HG02885 (cell line): ENCODE results near the gene PCOLCE2.

Experiments used
- ATAC-seq: cut with Tn5 transposase; IDR thresholded peaks from one replicate; pipeline ENCODE4 v1.9.1; 2021; ENCODE audit warnings: mild to moderate bottlenecking; ENCODE audit not compliant: unreplicated experiment, poor library complexity

The PCOLCE2 gene

DNA sequence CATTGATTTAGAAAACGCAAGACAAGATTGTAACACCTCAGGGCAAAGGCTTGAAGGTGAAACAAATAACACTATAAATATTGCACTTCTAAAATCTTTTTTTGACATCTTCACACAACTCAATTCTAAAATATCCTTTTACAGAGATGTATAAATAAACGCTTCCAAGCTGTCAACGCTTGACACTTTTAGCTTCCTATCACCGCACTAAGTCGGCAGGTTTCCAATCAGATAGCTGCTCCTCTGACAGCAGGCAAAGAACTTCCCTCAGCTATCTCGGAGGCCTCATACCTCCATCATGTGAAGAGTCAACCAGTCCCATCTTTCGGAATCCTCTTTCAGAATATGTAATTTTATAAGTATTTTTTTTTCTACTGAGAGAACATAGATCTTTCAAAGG lies 71.0 kb downstream of the PCOLCE2 start:
- no peak for ATAC-seq

DNA sequence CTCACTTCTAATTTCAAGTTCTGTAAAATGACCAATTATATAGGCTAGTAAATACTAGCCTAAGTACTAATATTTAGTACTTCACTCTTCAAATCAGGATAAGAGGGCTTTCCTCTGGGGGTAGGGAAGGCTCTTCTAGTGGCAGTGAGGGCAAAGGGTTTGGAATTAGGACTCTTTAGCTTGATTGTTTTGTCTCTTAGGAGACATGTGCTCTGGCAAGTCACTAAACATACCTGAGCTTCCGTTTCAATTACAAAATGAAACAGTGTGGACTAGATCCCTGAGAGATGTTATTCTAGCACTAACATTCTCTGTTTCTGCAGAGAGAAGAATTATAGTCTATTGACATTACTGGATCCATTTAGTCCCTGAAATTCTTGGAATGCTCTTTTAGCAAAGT lies 71.5 kb downstream of the PCOLCE2 start:
- ATAC-seq: no peak

DNA sequence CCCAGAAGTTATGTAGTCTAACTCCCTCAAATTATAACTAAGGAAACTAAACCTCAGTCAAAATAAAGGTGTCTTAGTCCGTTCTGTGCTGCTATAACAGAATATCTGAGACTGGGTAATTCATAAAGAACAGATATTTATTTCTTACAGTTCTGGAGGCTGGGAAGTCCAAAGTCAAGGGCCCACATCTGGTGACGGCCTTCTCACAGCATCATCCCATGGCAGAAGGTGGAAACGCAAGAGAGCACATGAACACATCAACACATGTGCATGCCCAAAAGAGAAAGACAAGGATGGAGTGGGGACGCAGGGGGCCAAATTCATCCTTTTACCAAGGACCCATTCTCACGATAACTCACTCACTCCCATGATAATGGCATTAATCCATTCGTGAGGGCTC lies 73.1 kb downstream of the PCOLCE2 start:
- ATAC-seq: no peak

- ATAC-seq: no peak
Measured at GRCh38 chr3:142809259-142809658, 79.6 kb downstream of the PCOLCE2 start.

DNA sequence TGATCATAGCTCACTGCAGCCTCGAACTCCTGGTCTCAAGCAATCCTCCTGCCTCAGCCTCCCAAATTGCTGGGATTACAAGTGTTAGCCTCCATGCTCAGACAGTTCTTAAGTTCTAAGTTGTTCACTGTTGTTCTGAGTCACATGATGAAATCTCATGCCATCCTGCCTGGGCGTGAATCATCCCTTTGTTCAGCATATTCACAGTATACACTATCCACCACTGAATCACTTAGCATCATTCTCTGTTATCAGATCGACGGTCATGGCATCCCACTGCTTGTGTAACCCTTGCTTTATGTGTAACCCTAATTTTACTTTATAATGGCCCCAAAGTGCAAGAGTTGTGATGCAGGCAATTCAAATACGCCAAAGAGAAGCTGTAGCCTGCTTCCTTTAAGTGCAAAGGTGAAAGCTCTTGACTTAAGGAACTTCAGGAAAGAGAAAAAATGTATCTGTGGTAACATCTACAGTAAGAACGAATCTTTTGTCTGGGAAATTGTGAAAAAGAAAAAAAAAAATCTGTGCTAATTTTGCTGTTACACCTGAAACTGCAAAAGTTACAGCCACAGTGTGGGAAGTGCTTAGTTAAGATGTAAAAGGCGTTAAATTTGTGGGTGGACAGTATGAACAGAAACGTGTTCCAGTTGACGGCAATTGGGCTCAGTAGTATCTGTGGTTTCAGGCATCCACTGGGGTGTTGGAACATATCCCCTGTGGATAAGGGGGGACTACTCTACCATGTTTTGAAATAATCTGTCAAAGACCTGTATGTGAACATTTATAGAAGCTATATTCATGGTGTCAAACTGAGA lies 80.6 kb downstream of the PCOLCE2 start:
- ATAC-seq: no peak

- no peak for ATAC-seq
Measured at GRCh38 chr3:142802891-142803290, 86.0 kb downstream of the PCOLCE2 start.

DNA sequence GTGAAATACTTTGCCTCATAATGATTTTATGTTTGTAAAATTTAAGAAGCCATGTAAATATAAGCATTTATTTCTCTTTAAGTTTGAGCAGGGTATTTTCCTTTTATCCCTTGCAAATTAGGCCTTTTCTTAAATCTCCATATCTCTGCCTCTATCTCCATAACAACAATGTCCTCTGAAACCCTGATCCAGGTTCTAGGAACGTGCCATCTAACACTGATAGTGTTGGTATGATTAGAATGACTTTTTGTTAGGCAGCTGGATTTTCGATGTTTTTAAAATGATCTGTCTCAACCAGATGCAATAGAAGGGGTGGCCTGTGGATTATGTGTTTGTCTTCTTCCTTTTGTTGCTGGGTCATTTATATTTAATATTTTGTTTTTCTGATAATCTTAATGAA lies 87.1 kb downstream of the PCOLCE2 start:
- no peak for ATAC-seq

DNA sequence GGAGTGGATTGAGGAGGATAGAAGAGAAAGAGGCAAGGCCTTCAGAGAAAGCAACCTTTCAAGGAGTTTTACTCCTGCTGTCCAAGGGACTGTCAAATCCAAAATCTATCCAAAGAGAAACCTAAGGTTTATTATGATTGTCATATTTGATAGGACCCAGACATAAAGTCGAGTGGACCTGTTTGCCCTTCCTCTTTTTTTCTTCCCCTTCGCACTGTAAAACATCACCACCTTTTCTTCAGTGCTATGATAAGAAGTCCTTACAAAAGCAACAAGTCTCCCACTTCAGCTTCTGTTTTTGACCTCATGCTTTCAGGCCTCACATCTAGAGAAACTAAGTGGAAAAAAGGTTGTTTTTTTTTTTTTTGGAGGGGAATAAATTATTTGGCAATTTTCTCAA lies 92.1 kb downstream of the PCOLCE2 start:
- ATAC-seq: no peak

GRCh38 chr3:142795332-142795731 lies 93.6 kb downstream of the PCOLCE2 start:
- ATAC-seq: no peak

GRCh38 chr3:142794508-142794907 lies 94.4 kb downstream of the PCOLCE2 start:
- ATAC-seq: no peak

GRCh38 chr3:142787719-142788118 lies 101.2 kb downstream of the PCOLCE2 start:
- no peak for ATAC-seq

DNA sequence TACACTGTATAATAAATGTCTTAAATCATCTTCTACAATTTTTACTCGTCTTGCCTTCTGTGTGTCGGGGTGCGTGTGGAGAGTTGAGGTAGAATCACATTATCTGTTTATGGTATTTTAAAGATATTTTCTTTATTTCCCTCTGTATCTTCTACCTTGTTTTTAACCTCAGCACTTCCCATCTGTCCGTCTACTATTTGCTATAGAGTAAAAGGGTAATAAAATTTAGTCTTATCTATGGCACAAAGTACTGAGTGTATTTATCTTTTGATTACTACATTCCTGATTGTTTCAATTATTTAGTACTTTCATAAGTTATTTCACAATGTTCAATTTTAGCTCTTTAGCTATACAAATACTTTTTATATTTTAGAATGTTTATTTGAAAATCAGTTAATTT lies 102.9 kb downstream of the PCOLCE2 start:
- ATAC-seq: no peak

GRCh38 chr3:142784228-142784627 lies 104.7 kb downstream of the PCOLCE2 start:
- ATAC-seq: no peak

- ATAC-seq: no peak
Measured at GRCh38 chr3:142782616-142783015, 106.3 kb downstream of the PCOLCE2 start.

- ATAC-seq: no peak
Measured at GRCh38 chr3:142779591-142779990, 109.3 kb downstream of the PCOLCE2 start.

DNA sequence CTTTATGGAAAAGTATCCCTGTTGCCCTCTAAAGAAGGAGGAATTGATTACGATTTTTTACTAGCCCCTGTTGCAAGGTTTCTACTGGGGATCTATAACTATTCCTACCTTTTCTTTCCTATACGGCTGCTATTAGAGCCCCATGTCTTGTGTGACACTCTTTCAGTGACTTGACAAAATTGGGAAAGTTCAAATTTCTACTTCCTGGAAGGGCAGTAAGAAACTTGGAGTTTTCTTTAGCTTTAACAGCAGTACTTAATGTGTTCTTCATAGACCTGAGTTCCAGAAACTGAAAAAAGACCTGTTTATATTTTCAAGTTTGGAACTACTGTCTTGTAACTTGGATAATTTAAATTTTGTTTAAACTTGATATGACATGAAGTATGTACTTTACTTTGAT lies 110.3 kb downstream of the PCOLCE2 start:
- no peak for ATAC-seq

- ATAC-seq: no peak
Measured at GRCh38 chr3:142777927-142778326, 111.0 kb downstream of the PCOLCE2 start.

DNA sequence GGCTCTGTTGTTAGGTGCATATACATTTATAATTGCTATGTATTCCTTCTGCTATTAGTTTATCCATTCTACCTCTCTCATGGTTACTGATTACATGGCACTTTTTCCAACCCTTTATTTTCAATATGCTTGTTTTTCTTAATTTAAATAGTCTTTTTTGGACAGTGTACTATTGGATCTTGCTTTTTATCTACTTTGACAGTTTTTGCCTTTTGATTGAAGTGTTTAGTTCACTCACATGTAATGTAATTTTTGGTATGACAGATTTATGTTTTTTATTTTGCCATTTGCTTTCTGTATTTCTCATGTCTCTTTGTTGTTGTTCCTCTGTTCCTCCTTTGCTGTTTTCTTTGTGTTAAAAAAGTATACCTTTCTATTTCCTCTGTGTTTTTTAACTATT lies 120.5 kb downstream of the PCOLCE2 start:
- ATAC-seq: no peak
